Breast epithelium (tissue), 4 donors: ENCODE data around the gene SLC2A10. TPM values are rescaled to one million over a fixed set of nuclear protein-coding genes. Genes with fewer than 3 reads are reported as not detected.

Experiments
- DNase-seq, 2 donors: peaks; one replicate each; pipeline ENCODE4 v3.0.0-alpha.2; 2019; ENCODE audit warnings: low spot score in 2 of 2
- H3K27ac ChIP-seq, 2 donors: fragments of 200-600 bp; sonication (generic) in 1 of 2; one replicate each; pipeline ENCODE4 v1.5.1; 2016 to 2019; ENCODE audit warnings: mild to moderate bottlenecking in 1 of 2
- H3K27me3 ChIP-seq, 2 donors: fragments of 200-600 bp; sonication (generic) in 1 of 2; one replicate each; pipeline versions ENCODE4 v1.5.1 to v1.6.0; 2017 to 2019; ENCODE audit warnings: control low read depth in 1 of 2, mild to moderate bottlenecking in 1 of 2
- H3K36me3 ChIP-seq: fragments of 200-600 bp; one replicate; pipeline ENCODE4 v1.5.1; 2019
- H3K4me1 ChIP-seq, 2 donors: fragments of 200-600 bp; sonication (generic); one replicate each; pipeline ENCODE4 v1.5.1; 2016 to 2019; ENCODE audit warnings: control low read depth in 1 of 2
- H3K4me3 ChIP-seq, 3 donors: fragments of 200-600 bp; sonication (generic); 1 replicate in 2 of 3; 2 replicates in 1 of 3; pipeline ENCODE4 v1.5.1; 2016 to 2019; ENCODE audit warnings: mild to moderate bottlenecking in 3 of 3, moderate library complexity in 2 of 3
- H3K9me3 ChIP-seq, 2 donors: fragments of 200-600 bp; sonication (generic) in 1 of 2; one replicate each; pipeline ENCODE4 v1.5.1; 2016 to 2019; ENCODE audit warnings: control low read depth in 1 of 2
- CTCF ChIP-seq, 3 donors: fragments of 450-650 bp; IDR thresholded peaks; one replicate each; pipeline ENCODE4 v1.5.1; 2016 to 2017; ENCODE audit warnings: antibody characterized with exemption in 3 of 3, mild to moderate bottlenecking in 3 of 3, moderate library complexity in 3 of 3
- POLR2A ChIP-seq: fragments of 450-650 bp; IDR thresholded peaks from one replicate; pipeline ENCODE4 v1.6.1; 2016; ENCODE audit warnings: antibody characterized with exemption, mild to moderate bottlenecking, moderate library complexity
- POLR2AphosphoS5 ChIP-seq, 3 donors: sonication (generic); formaldehyde crosslinking; IDR thresholded peaks; one replicate each; pipeline ENCODE4 v1.6.1; 2017; ENCODE audit warnings: antibody characterized with exemption in 3 of 3
- intact Hi-C: fragments of 100-400 bp; cut with DNase I; formaldehyde crosslinking; loops from one replicate; pipeline ENCODE4 v1.15.1; 2023; ENCODE audit warnings: low total_unique reads
- total RNA-seq, 3 donors: library from RNA; depleted of rRNA; stranded (reverse); fragments of >200 nt; gene quantifications; one replicate each; pipeline ENCODE4 v1.1.0, GENCODE V29; 2016

The SLC2A10 gene
- total RNA-seq, 3 donors from 2014 or later = 19.8 to 42.9 (median 26.9) TPM

- no peaks in the 10 kb centered on the region for H3K27me3 ChIP-seq
- peak in 1 of 2 donors; percentile 39 for DNase-seq
- H3K36me3 ChIP-seq = no peaks in the 10 kb centered on the region
- no peaks in the 10 kb centered on the region for H3K4me1 ChIP-seq
- no peak for TF ChIP-seq POLR2AphosphoS5 (IDR thresholded peaks at IDR 0.05)
- no peak for TF ChIP-seq POLR2A
- no peak for TF ChIP-seq CTCF (IDR thresholded peaks at IDR 0.05)
- intact Hi-C loops = no loop called here
- H3K9me3 ChIP-seq = no peaks in the 10 kb centered on the region
- no peak overlapping the region for H3K4me3 ChIP-seq
- H3K27ac ChIP-seq = peak overlapping the region; percentile 25 to 65
Observed at GRCh38 chr20:46739431-46740213, 30.2 kb downstream of the SLC2A10 start.

GRCh38 chr20:46740214-46740609 is 30.8 kb downstream of the SLC2A10 start:
- H3K4me3 ChIP-seq = no peak overlapping the region
- intact Hi-C loops = no loop called here
- TF ChIP-seq CTCF (IDR thresholded peaks at IDR 0.05) = no peak
- TF ChIP-seq POLR2AphosphoS5 (IDR thresholded peaks at IDR 0.05) = no peak
- no peak for TF ChIP-seq POLR2A

GRCh38 chr20:46741924-46742668 is 32.6 kb downstream of the SLC2A10 start:
- Histone ChIP-seq H3K27ac (peak overlapping the region in 1 of 2 donors; percentile 57), H3K36me3 (no peaks in the 10 kb centered on the region), H3K27me3 (no peaks in the 10 kb centered on the region), H3K4me3 (no peak overlapping the region), H3K4me1 (no peaks in the 10 kb centered on the region), H3K9me3 (no peaks in the 10 kb centered on the region)
- peak in 1 of 2 donors; percentile 33 for DNase-seq
- TF ChIP-seq CTCF (IDR thresholded peaks at IDR 0.05) (no peak), POLR2AphosphoS5 (IDR thresholded peaks at IDR 0.05) (no peak), POLR2A (no peak)
- intact Hi-C loops = no loop called here

More at GRCh38 chr20:46740214-46740609, 30.8 kb downstream of the SLC2A10 start:
- no peaks in the 10 kb centered on the region for H3K4me1 ChIP-seq
- H3K27ac ChIP-seq = peak overlapping the region; percentile 25 to 65
- no peaks in the 10 kb centered on the region for H3K27me3 ChIP-seq
- no peaks in the 10 kb centered on the region for H3K36me3 ChIP-seq
- H3K9me3 ChIP-seq = no peaks in the 10 kb centered on the region
- no peak for DNase-seq

GRCh38 chr20:46742669-46743045 is 33.2 kb downstream of the SLC2A10 start:
- H3K36me3 ChIP-seq = no peaks in the 10 kb centered on the region

More at GRCh38 chr20:46742669-46743045, 33.2 kb downstream of the SLC2A10 start:
- Histone ChIP-seq H3K27me3 (no peaks in the 10 kb centered on the region), H3K9me3 (no peaks in the 10 kb centered on the region), H3K27ac (peak overlapping the region in 1 of 2 donors; percentile 57), H3K4me1 (no peaks in the 10 kb centered on the region), H3K4me3 (no peak overlapping the region)
- intact Hi-C loops = no loop called here
- DNase-seq = no peak
- TF ChIP-seq POLR2AphosphoS5 (IDR thresholded peaks at IDR 0.05) = no peak
- no peak for TF ChIP-seq CTCF (IDR thresholded peaks at IDR 0.05)
- TF ChIP-seq POLR2A = no peak
